ENCODE results near the gene SHH.

SHH gene

DNA sequence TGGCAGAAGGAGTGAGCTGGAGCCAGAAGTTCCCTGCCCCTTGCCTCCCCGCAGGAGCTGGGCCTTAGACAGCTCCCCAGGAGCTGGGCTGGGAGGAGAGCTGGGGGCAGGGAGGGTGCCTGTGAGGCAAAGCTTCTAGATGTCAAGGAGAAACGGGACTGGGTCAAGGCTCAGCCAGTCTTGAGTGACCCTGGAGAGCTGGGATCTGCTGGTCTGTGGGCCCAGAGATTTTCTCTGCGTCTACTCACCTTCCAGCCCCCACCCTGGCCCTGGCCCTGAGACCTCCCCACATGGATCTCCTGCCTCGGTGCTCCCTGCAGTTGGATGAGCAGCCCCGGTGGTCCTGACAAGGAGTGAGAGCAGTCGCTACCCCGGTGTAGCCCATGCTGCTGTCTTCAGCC, 20.3 kb upstream of the SHH start:
- no peak for ATAC-seq

DNA sequence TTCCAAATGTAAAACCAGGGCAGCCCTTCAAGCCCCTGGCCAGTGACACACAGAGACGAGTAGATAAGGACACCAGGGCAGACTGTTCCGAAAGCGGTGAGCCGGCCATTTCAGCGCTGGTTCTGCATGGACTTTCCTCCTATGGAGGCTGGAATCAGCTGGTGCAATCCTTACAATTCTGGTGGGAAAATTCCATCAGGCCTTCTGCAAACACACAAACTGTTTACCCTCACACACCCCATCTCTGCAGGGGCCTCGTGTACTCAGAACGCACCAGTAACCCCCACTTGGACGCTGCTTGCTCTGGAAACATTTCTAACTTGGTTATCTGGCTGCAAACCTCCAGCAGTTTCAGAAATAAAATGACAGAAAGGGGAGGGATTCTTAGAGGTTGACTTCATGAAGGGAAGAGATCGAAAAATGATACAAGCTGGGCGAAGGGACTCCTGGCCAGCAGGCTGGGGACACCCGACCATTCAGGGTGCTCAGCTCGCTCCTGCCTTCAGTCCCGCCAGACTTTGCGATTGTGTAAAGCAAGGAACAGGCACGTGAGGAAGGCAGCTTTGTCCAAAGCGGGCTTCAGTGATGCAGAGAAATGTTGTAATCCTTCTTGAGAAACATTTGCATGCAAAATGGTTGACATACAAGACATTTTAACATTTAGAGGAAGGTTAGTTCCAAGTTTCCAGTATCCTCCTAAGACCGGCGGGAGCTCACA, 19.7 kb upstream of the SHH start:
- ATAC-seq: no peak
- TF ChIP-seq ESRRG (CRISPR knock-in tag; IDR thresholded peaks at IDR 0.05) (no peak), OSR1 (CRISPR knock-in tag; IDR thresholded peaks at IDR 0.05) (no peak), ZNF70 (CRISPR knock-in tag; IDR thresholded peaks at IDR 0.05) (no peak), ZC3H10 (CRISPR knock-in tag; IDR thresholded peaks at IDR 0.05) (no peak), PPARA (CRISPR knock-in tag; IDR thresholded peaks at IDR 0.05; ENCODE audit: borderline replicate concordance) (no peak), CSDC2 (CRISPR knock-in tag; IDR thresholded peaks at IDR 0.05) (no peak), ARNTL (CRISPR knock-in tag; IDR thresholded peaks at IDR 0.05; ENCODE audit: borderline replicate concordance, low read depth) (no peak), TOX (CRISPR knock-in tag; IDR thresholded peaks at IDR 0.05; ENCODE audit: borderline replicate concordance) (no peak), ZFP30 (CRISPR knock-in tag; IDR thresholded peaks at IDR 0.05) (no peak), ZNF565 (CRISPR knock-in tag; conservative IDR thresholded peaks at IDR 0.05; ENCODE audit: low read depth) (no peak), ZNF8 (CRISPR knock-in tag; IDR thresholded peaks at IDR 0.05) (no peak), RARB (CRISPR knock-in tag; IDR thresholded peaks at IDR 0.05) (no peak), GLIS3 (CRISPR knock-in tag; IDR thresholded peaks at IDR 0.05) (no peak), ISL1 (CRISPR knock-in tag; IDR thresholded peaks at IDR 0.05) (no peak)
- TF ChIP-seq, protein P1, sequence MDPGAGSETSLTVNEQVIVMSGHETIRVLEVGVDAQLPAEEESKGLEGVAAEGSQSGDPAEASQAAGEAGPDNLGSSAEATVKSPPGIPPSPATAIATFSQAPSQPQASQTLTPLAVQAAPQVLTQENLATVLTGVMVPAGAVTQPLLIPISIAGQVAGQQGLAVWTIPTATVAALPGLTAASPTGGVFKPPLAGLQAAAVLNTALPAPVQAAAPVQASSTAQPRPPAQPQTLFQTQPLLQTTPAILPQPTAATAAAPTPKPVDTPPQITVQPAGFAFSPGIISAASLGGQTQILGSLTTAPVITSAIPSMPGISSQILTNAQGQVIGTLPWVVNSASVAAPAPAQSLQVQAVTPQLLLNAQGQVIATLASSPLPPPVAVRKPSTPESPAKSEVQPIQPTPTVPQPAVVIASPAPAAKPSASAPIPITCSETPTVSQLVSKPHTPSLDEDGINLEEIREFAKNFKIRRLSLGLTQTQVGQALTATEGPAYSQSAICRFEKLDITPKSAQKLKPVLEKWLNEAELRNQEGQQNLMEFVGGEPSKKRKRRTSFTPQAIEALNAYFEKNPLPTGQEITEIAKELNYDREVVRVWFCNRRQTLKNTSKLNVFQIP (CRISPR knock-in tag; IDR thresholded peaks at IDR 0.05; ENCODE audit: borderline replicate concordance, low read depth): no peak
- TF ChIP-seq, protein P2, sequence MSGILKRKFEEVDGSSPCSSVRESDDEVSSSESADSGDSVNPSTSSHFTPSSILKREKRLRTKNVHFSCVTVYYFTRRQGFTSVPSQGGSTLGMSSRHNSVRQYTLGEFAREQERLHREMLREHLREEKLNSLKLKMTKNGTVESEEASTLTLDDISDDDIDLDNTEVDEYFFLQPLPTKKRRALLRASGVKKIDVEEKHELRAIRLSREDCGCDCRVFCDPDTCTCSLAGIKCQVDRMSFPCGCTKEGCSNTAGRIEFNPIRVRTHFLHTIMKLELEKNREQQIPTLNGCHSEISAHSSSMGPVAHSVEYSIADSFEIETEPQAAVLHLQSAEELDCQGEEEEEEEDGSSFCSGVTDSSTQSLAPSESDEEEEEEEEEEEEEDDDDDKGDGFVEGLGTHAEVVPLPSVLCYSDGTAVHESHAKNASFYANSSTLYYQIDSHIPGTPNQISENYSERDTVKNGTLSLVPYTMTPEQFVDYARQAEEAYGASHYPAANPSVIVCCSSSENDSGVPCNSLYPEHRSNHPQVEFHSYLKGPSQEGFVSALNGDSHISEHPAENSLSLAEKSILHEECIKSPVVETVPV (CRISPR knock-in tag; IDR thresholded peaks at IDR 0.05): no peak
- TF ChIP-seq, protein P3, sequence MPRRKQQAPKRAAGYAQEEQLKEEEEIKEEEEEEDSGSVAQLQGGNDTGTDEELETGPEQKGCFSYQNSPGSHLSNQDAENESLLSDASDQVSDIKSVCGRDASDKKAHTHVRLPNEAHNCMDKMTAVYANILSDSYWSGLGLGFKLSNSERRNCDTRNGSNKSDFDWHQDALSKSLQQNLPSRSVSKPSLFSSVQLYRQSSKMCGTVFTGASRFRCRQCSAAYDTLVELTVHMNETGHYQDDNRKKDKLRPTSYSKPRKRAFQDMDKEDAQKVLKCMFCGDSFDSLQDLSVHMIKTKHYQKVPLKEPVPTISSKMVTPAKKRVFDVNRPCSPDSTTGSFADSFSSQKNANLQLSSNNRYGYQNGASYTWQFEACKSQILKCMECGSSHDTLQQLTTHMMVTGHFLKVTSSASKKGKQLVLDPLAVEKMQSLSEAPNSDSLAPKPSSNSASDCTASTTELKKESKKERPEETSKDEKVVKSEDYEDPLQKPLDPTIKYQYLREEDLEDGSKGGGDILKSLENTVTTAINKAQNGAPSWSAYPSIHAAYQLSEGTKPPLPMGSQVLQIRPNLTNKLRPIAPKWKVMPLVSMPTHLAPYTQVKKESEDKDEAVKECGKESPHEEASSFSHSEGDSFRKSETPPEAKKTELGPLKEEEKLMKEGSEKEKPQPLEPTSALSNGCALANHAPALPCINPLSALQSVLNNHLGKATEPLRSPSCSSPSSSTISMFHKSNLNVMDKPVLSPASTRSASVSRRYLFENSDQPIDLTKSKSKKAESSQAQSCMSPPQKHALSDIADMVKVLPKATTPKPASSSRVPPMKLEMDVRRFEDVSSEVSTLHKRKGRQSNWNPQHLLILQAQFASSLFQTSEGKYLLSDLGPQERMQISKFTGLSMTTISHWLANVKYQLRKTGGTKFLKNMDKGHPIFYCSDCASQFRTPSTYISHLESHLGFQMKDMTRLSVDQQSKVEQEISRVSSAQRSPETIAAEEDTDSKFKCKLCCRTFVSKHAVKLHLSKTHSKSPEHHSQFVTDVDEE (CRISPR knock-in tag; IDR thresholded peaks at IDR 0.05): no peak

More for the DNA sequence above, 20.3 kb upstream of the SHH start:
- TF ChIP-seq OSR1 (CRISPR knock-in tag; IDR thresholded peaks at IDR 0.05) (no peak), CSDC2 (CRISPR knock-in tag; IDR thresholded peaks at IDR 0.05) (no peak), ARNTL (CRISPR knock-in tag; IDR thresholded peaks at IDR 0.05; ENCODE audit: borderline replicate concordance, low read depth) (no peak), BACH2 (CRISPR knock-in tag; IDR thresholded peaks at IDR 0.05; ENCODE audit: borderline replicate concordance) (no peak), SNAI2 (CRISPR knock-in tag; IDR thresholded peaks at IDR 0.05) (no peak), PPARA (CRISPR knock-in tag; IDR thresholded peaks at IDR 0.05; ENCODE audit: borderline replicate concordance) (no peak), ZC3H10 (CRISPR knock-in tag; IDR thresholded peaks at IDR 0.05) (no peak), ZNF70 (CRISPR knock-in tag; IDR thresholded peaks at IDR 0.05) (no peak), ZFP30 (CRISPR knock-in tag; IDR thresholded peaks at IDR 0.05) (no peak)

DNA sequence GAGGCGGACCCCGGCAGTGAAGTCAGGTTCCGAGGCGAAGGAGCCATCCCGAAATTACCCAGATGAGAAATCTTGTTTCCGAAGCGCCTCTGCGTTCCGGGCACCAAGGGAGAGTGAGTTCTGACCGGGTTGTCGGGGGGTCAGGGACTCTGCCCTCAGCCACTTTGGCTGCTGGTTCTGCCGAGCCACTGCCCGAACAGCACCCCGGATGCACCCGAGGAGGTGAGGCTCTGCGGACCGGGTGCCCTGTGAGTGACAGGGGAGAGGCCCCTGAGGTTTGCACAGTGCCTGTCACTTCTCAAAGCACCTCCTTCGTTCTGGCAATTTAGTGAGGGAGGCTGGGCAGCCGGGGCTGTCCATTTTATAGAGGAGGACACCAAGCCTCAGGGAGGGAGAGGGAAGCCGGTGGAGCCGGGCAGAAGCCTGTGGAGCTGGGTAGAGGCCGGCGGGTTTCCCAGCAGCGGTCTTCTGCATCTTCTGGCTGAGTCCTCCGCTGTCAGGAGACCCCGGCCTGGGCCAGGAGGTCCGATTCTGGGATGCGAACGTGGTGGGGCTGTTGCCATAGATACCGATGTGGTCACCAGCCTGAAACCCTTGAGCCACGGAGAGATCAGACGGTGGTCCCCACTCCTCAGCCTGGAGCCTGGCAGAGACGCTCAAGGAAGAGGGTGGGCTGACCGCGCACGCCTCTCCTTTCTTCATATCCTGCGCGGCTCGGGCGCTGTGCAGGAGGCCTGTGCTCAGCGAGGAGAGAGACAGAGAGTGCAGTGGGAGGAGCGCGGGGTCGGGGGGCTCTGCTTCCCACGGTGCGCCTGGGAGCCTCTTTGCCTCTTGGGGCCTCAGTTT, 18.9 kb upstream of the SHH start:
- ATAC-seq: no peak
- no peak for TF ChIP-seq ZFP30 (CRISPR knock-in tag; IDR thresholded peaks at IDR 0.05)
- no peak for TF ChIP-seq RARB (CRISPR knock-in tag; IDR thresholded peaks at IDR 0.05)
- TF ChIP-seq ESRRG (CRISPR knock-in tag; IDR thresholded peaks at IDR 0.05): no peak
- TF ChIP-seq, protein P4, sequence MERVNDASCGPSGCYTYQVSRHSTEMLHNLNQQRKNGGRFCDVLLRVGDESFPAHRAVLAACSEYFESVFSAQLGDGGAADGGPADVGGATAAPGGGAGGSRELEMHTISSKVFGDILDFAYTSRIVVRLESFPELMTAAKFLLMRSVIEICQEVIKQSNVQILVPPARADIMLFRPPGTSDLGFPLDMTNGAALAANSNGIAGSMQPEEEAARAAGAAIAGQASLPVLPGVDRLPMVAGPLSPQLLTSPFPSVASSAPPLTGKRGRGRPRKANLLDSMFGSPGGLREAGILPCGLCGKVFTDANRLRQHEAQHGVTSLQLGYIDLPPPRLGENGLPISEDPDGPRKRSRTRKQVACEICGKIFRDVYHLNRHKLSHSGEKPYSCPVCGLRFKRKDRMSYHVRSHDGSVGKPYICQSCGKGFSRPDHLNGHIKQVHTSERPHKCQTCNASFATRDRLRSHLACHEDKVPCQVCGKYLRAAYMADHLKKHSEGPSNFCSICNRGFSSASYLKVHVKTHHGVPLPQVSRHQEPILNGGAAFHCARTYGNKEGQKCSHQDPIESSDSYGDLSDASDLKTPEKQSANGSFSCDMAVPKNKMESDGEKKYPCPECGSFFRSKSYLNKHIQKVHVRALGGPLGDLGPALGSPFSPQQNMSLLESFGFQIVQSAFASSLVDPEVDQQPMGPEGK (CRISPR knock-in tag; IDR thresholded peaks at IDR 0.05; ENCODE audit: borderline replicate concordance): no peak
- TF ChIP-seq, protein P5, sequence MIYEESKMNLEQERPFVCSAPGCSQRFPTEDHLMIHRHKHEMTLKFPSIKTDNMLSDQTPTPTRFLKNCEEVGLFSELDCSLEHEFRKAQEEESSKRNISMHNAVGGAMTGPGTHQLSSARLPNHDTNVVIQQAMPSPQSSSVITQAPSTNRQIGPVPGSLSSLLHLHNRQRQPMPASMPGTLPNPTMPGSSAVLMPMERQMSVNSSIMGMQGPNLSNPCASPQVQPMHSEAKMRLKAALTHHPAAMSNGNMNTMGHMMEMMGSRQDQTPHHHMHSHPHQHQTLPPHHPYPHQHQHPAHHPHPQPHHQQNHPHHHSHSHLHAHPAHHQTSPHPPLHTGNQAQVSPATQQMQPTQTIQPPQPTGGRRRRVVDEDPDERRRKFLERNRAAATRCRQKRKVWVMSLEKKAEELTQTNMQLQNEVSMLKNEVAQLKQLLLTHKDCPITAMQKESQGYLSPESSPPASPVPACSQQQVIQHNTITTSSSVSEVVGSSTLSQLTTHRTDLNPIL (CRISPR knock-in tag; IDR thresholded peaks at IDR 0.05; ENCODE audit: low read depth): no peak
- TF ChIP-seq, protein P2 (CRISPR knock-in tag; IDR thresholded peaks at IDR 0.05): no peak
- no peak for TF ChIP-seq SNAI2 (CRISPR knock-in tag; IDR thresholded peaks at IDR 0.05)
- TF ChIP-seq GLIS3 (CRISPR knock-in tag; IDR thresholded peaks at IDR 0.05): no peak
- TF ChIP-seq ZNF8 (CRISPR knock-in tag; IDR thresholded peaks at IDR 0.05): no peak
- no peak for TF ChIP-seq ZC3H10 (CRISPR knock-in tag; IDR thresholded peaks at IDR 0.05)
- no peak for TF ChIP-seq ARNTL (CRISPR knock-in tag; IDR thresholded peaks at IDR 0.05; ENCODE audit: borderline replicate concordance, low read depth)
- no peak for TF ChIP-seq PPARA (CRISPR knock-in tag; IDR thresholded peaks at IDR 0.05; ENCODE audit: borderline replicate concordance)
- TF ChIP-seq TOX (CRISPR knock-in tag; IDR thresholded peaks at IDR 0.05; ENCODE audit: borderline replicate concordance): no peak

All from SK-N-SH treated with all-trans-retinoic acid at 6 μM for 48 hours (cell line).